Measurements from ENCODE around the gene AKR1B1.

Gene AKR1B1

DNA sequence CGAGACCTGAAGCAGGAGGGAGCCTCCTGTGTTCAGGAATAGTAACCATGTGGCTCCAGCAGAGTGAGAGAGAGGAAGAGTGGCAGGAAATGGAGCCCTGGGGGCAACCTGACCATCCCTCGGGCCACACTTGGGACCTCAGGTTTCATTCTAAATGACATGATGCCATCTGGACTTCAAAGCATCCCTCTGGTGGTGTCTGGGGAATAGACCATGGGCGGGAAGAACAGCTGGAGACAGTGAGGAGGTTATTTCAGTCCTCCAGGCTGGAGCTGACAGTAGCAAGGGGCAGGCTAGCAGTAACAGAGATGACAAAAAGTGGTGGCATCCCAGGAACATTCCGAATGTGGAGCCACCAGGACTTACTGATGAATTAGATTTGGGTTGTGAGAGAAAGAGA, 44.8 kb downstream of the AKR1B1 start:
- no peak for TF ChIP-seq EZH2phosphoT487 (IDR thresholded peaks at IDR 0.05; ENCODE audit: borderline replicate concordance)

DNA sequence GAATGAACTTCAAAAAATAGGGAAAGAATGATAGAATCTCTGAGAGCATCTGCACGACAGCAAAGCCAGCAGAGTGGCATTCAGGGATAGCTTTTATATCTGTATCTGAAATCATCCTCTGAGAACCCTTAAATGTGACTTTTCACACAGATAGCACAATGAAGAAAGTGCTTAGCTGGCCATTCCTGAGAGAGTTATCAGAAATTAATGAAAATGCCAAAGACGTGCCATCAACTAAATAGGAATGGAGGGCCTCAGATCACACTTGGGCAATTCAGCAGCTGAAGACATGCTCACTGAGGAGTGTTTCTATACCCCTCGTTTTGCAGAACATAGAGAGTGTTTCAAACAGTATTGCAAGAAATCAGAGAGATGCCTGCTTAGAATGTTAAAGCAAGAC, 51.6 kb downstream of the AKR1B1 start:
- Histone ChIP-seq H3K9me2 (replicated peaks; ENCODE audit: low read depth, low read length) (no peaks in the 10 kb centered on the region), H4K20me1 (ENCODE audit: insufficient read depth, low read length, poor library complexity, severe bottlenecking) (no peaks in the 10 kb centered on the region), H3K36me3 (ENCODE audit: insufficient read depth, low read length) (no peaks in the 10 kb centered on the region), H3K4me2 (ENCODE audit: low read depth, low read length, poor library complexity, severe bottlenecking) (no peak overlapping the region), H3K9me3 (ENCODE audit: insufficient read depth, low read depth, low read length) (no peaks in the 10 kb centered on the region), H3K27me3 (ENCODE audit: insufficient read depth, low read length, poor library complexity, severe bottlenecking) (no peaks in the 10 kb centered on the region), H2AFZ (ENCODE audit: low read length) (no peak overlapping the region), H3K4me3 (ENCODE audit: low read length, poor library complexity, severe bottlenecking) (no peak overlapping the region), H3F3A (ENCODE audit: low read depth) (no peaks in the 10 kb centered on the region), H3K79me2 (ENCODE audit: insufficient read depth, low read length) (no peaks in the 10 kb centered on the region), H3K4me1 (ENCODE audit: insufficient read depth, low read length, poor library complexity, severe bottlenecking) (no peaks in the 10 kb centered on the region), H3K9ac (ENCODE audit: low read depth, low read length, poor library complexity, severe bottlenecking) (no peak overlapping the region)
- TF ChIP-seq, protein P1, sequence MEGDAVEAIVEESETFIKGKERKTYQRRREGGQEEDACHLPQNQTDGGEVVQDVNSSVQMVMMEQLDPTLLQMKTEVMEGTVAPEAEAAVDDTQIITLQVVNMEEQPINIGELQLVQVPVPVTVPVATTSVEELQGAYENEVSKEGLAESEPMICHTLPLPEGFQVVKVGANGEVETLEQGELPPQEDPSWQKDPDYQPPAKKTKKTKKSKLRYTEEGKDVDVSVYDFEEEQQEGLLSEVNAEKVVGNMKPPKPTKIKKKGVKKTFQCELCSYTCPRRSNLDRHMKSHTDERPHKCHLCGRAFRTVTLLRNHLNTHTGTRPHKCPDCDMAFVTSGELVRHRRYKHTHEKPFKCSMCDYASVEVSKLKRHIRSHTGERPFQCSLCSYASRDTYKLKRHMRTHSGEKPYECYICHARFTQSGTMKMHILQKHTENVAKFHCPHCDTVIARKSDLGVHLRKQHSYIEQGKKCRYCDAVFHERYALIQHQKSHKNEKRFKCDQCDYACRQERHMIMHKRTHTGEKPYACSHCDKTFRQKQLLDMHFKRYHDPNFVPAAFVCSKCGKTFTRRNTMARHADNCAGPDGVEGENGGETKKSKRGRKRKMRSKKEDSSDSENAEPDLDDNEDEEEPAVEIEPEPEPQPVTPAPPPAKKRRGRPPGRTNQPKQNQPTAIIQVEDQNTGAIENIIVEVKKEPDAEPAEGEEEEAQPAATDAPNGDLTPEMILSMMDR (conservative IDR thresholded peaks at IDR 0.05; ENCODE audit: low read length) = no peak

More for the DNA sequence above, 44.8 kb downstream of the AKR1B1 start:
- Histone ChIP-seq H3K79me2 (ENCODE audit: insufficient read depth, low read length) (no peaks in the 10 kb centered on the region), H3K4me1 (ENCODE audit: insufficient read depth, low read length, poor library complexity, severe bottlenecking) (peaks cover 3% of the 10 kb centered on the region), H4K20me1 (ENCODE audit: insufficient read depth, low read length, poor library complexity, severe bottlenecking) (no peaks in the 10 kb centered on the region), H3K36me3 (ENCODE audit: insufficient read depth, low read length) (no peaks in the 10 kb centered on the region), H3K9me2 (replicated peaks; ENCODE audit: low read depth, low read length) (no peaks in the 10 kb centered on the region), H2AFZ (ENCODE audit: low read length) (no peak overlapping the region), H3K27me3 (ENCODE audit: insufficient read depth, low read length, poor library complexity, severe bottlenecking) (no peaks in the 10 kb centered on the region), H3K9me3 (ENCODE audit: insufficient read depth, low read depth, low read length) (no peaks in the 10 kb centered on the region), H3K4me3 (ENCODE audit: low read length, poor library complexity, severe bottlenecking) (no peak overlapping the region), H3K4me2 (ENCODE audit: low read depth, low read length, poor library complexity, severe bottlenecking) (no peak overlapping the region), H3K9ac (ENCODE audit: low read depth, low read length, poor library complexity, severe bottlenecking) (no peak overlapping the region), H3F3A (ENCODE audit: low read depth) (no peaks in the 10 kb centered on the region)

DNA sequence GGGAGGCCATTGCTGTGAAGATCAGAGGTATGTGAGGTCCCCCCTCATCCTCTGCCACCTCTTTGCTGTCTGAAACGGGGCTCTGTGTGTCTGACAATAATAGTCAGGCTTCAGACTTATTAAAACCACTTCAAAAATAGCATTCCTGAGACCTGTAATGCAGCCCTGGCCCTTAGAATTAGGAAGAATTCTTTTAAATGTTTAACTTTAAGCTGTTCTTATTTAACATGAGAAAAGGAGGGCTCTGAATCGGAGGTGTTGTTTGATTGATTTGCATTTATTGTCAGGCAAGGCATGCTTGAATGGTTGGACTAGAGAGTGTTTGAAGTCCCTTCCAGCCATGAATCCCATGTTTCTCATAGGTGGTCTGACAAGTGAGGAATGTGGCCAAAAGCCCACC, 52.5 kb downstream of the AKR1B1 start:
- no peaks in the 10 kb centered on the region for H3F3A ChIP-seq (ENCODE audit: low read depth)
- TF ChIP-seq EZH2phosphoT487 (IDR thresholded peaks at IDR 0.05; ENCODE audit: borderline replicate concordance) = no peak
- TF ChIP-seq, protein P1 (conservative IDR thresholded peaks at IDR 0.05; ENCODE audit: low read length) = no peak
- no peaks in the 10 kb centered on the region for H3K9me3 ChIP-seq (ENCODE audit: insufficient read depth, low read depth, low read length)
- H3K4me2 ChIP-seq (ENCODE audit: low read depth, low read length, poor library complexity, severe bottlenecking) = no peak overlapping the region
- no peaks in the 10 kb centered on the region for H3K36me3 ChIP-seq (ENCODE audit: insufficient read depth, low read length)
- no peak overlapping the region for H3K4me3 ChIP-seq (ENCODE audit: low read length, poor library complexity, severe bottlenecking)
- H2AFZ ChIP-seq (ENCODE audit: low read length) = no peak overlapping the region
- H3K9me2 ChIP-seq (replicated peaks; ENCODE audit: low read depth, low read length) = no peaks in the 10 kb centered on the region
- H3K27me3 ChIP-seq (ENCODE audit: insufficient read depth, low read length, poor library complexity, severe bottlenecking) = no peaks in the 10 kb centered on the region
- no peak overlapping the region for H3K9ac ChIP-seq (ENCODE audit: low read depth, low read length, poor library complexity, severe bottlenecking)
- no peaks in the 10 kb centered on the region for H3K4me1 ChIP-seq (ENCODE audit: insufficient read depth, low read length, poor library complexity, severe bottlenecking)
- H4K20me1 ChIP-seq (ENCODE audit: insufficient read depth, low read length, poor library complexity, severe bottlenecking) = no peaks in the 10 kb centered on the region
- H3K79me2 ChIP-seq (ENCODE audit: insufficient read depth, low read length) = no peaks in the 10 kb centered on the region

DNA sequence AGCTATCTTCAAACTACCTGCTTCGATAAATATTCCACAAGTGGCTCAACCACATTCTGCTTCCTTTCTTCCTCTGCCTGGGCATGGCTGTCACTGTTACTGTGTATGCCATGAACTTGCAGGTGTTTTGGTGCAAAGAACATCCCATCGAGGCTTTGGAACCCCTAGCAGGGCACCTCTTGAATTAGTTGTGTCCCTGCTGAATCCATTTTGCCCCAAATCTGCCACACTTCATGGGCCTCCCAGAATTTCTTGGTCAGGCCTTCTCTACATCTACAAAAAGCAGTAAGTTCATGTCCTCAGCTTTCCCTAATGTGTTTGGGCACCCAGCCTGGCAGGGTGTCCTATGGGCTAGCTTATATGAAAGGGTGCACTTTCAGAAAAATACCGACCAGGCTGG, 53.6 kb downstream of the AKR1B1 start:
- Histone ChIP-seq H3K9me2 (replicated peaks; ENCODE audit: low read depth, low read length) (no peaks in the 10 kb centered on the region), H3K9ac (ENCODE audit: low read depth, low read length, poor library complexity, severe bottlenecking) (no peak overlapping the region), H3K27me3 (ENCODE audit: insufficient read depth, low read length, poor library complexity, severe bottlenecking) (no peaks in the 10 kb centered on the region), H3K4me2 (ENCODE audit: low read depth, low read length, poor library complexity, severe bottlenecking) (no peak overlapping the region), H3K79me2 (ENCODE audit: insufficient read depth, low read length) (no peaks in the 10 kb centered on the region), H3K4me1 (ENCODE audit: insufficient read depth, low read length, poor library complexity, severe bottlenecking) (no peaks in the 10 kb centered on the region), H3F3A (ENCODE audit: low read depth) (no peaks in the 10 kb centered on the region), H3K9me3 (ENCODE audit: insufficient read depth, low read depth, low read length) (no peaks in the 10 kb centered on the region), H3K36me3 (ENCODE audit: insufficient read depth, low read length) (no peaks in the 10 kb centered on the region), H4K20me1 (ENCODE audit: insufficient read depth, low read length, poor library complexity, severe bottlenecking) (no peaks in the 10 kb centered on the region), H2AFZ (ENCODE audit: low read length) (no peak overlapping the region), H3K4me3 (ENCODE audit: low read length, poor library complexity, severe bottlenecking) (no peak overlapping the region)
- no peak for TF ChIP-seq EZH2phosphoT487 (IDR thresholded peaks at IDR 0.05; ENCODE audit: borderline replicate concordance)
- TF ChIP-seq, protein P1 (conservative IDR thresholded peaks at IDR 0.05; ENCODE audit: low read length) = no peak

Measured in Loucy (cell line).